Measurements from ENCODE around the gene HAUS8.

DNA sequence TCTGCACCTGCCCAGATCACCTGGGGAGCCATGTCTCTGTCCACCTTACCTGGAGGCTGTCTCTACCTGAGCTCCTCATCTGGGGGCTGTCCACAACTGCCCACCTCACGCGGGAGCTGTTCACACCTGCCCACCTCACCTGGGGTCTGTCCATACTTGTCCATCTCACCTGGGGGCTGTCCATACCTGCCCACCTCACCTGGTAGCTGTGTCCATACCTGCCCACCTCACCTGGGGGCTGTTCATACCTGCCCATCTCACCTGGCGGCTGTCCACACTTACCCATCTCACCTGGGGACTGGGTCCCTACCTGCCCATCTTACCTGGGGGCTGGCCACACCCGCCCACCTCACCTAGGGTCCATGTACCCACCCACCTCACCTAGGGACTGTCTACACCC lies 38.6 kb downstream of the HAUS8 start:
- TF ChIP-seq POLR2A (IDR thresholded peaks at IDR 0.05), result no peak
- TF ChIP-seq, protein P1, sequence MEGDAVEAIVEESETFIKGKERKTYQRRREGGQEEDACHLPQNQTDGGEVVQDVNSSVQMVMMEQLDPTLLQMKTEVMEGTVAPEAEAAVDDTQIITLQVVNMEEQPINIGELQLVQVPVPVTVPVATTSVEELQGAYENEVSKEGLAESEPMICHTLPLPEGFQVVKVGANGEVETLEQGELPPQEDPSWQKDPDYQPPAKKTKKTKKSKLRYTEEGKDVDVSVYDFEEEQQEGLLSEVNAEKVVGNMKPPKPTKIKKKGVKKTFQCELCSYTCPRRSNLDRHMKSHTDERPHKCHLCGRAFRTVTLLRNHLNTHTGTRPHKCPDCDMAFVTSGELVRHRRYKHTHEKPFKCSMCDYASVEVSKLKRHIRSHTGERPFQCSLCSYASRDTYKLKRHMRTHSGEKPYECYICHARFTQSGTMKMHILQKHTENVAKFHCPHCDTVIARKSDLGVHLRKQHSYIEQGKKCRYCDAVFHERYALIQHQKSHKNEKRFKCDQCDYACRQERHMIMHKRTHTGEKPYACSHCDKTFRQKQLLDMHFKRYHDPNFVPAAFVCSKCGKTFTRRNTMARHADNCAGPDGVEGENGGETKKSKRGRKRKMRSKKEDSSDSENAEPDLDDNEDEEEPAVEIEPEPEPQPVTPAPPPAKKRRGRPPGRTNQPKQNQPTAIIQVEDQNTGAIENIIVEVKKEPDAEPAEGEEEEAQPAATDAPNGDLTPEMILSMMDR (IDR thresholded peaks at IDR 0.05), result no peak
